HUES64 (cell line): Measurements from ENCODE around the gene ACSS1.

Experiments used
- H3K27ac ChIP-seq: 2 replicates; pipeline ENCODE4 v1.7.0; 2013; ENCODE audit warnings: low read depth, low read length, inconsistent platforms
- H3K27me3 ChIP-seq: 2 replicates; pipeline ENCODE4 v1.6.1; 2013; ENCODE audit warnings: mild to moderate bottlenecking, low read length; ENCODE audit not compliant: insufficient read depth
- H3K36me3 ChIP-seq: 2 replicates; pipeline ENCODE4 v1.6.1; 2013; ENCODE audit warnings: mild to moderate bottlenecking, low read length; ENCODE audit not compliant: insufficient read depth
- H3K4me1 ChIP-seq: 2 replicates; pipeline ENCODE4 v1.6.1; 2013; ENCODE audit warnings: mild to moderate bottlenecking, low read length, moderate library complexity; ENCODE audit not compliant: insufficient read depth
- H3K4me3 ChIP-seq: 2 replicates; pipeline ENCODE4 v1.5.1; 2013; ENCODE audit warnings: mild to moderate bottlenecking, low read length, moderate library complexity
- H3K9ac ChIP-seq: 2 replicates; pipeline ENCODE4 v1.6.1; 2013; ENCODE audit warnings: mild to moderate bottlenecking, low read depth, low read length
- H3K9me3 ChIP-seq: 2 replicates; pipeline ENCODE4 v1.6.1; 2013; ENCODE audit warnings: low read depth, low read length; ENCODE audit not compliant: insufficient read depth
- WGBS: fragments of 150-250, 120-280 bp; methylation state at CpG from one replicate; pipeline ENCODE4 v1.1.7; 2013; ENCODE audit warnings: missing lambda C conversion rate; 5-methylcytosine and 5-hydroxymethylcytosine counted together

Gene ACSS1

GRCh38 chr20:25076731-25077609, 19.0 kb upstream of the ACSS1 start:
- Histone ChIP-seq H3K4me1 (no peaks in the 10 kb centered on the region), H3K4me3 (peak overlapping the region; percentile 48), H3K36me3 (no peaks in the 10 kb centered on the region), H3K9me3 (no peaks in the 10 kb centered on the region), H3K27ac (no peak overlapping the region), H3K9ac (no peak overlapping the region), H3K27me3 (peaks cover 77% of the 10 kb centered on the region)
- WGBS: 38% methylated on average over 14 of the region's 14 CpGs

GRCh38 chr20:25076201-25076600, 18.3 kb upstream of the ACSS1 start:
- 78% methylated on average over 2 of the region's 2 CpGs for WGBS
- Histone ChIP-seq H3K9me3 (no peaks in the 10 kb centered on the region), H3K36me3 (no peaks in the 10 kb centered on the region), H3K4me1 (no peaks in the 10 kb centered on the region), H3K4me3 (no peak overlapping the region), H3K27me3 (peaks cover 76% of the 10 kb centered on the region), H3K9ac (no peak overlapping the region), H3K27ac (no peak overlapping the region)

GRCh38 chr20:25073544-25073943, 15.6 kb upstream of the ACSS1 start:
- peaks cover 76% of the 10 kb centered on the region for H3K27me3 ChIP-seq
- H3K4me3 ChIP-seq: no peak overlapping the region
- no peak overlapping the region for H3K27ac ChIP-seq
- no peaks in the 10 kb centered on the region for H3K4me1 ChIP-seq
- H3K9me3 ChIP-seq: no peaks in the 10 kb centered on the region
- H3K36me3 ChIP-seq: no peaks in the 10 kb centered on the region
- WGBS: 84% methylated on average over 9 of the region's 9 CpGs
- no peak overlapping the region for H3K9ac ChIP-seq

- H3K27me3 ChIP-seq: peaks cover 71% of the 10 kb centered on the region
- H3K36me3 ChIP-seq: no peaks in the 10 kb centered on the region
- WGBS: 57% methylated on average over 6 of the region's 7 CpGs
- no peaks in the 10 kb centered on the region for H3K4me1 ChIP-seq
- H3K4me3 ChIP-seq: no peak overlapping the region
- H3K9me3 ChIP-seq: no peaks in the 10 kb centered on the region
- no peak overlapping the region for H3K27ac ChIP-seq
- H3K9ac ChIP-seq: no peak overlapping the region
Observed at GRCh38 chr20:25072226-25072811, 14.4 kb upstream of the ACSS1 start.

- Histone ChIP-seq H3K27ac (no peak overlapping the region), H3K36me3 (no peaks in the 10 kb centered on the region), H3K9me3 (no peaks in the 10 kb centered on the region), H3K27me3 (peaks cover 66% of the 10 kb centered on the region), H3K4me3 (no peak overlapping the region), H3K9ac (no peak overlapping the region), H3K4me1 (no peaks in the 10 kb centered on the region)
- WGBS: 31% methylated on average over 4 of the region's 4 CpGs
Observed at GRCh38 chr20:25071734-25072133, 13.8 kb upstream of the ACSS1 start.

- Histone ChIP-seq H3K9ac (no peak overlapping the region), H3K36me3 (no peaks in the 10 kb centered on the region), H3K27me3 (peaks cover 65% of the 10 kb centered on the region), H3K27ac (no peak overlapping the region), H3K9me3 (no peaks in the 10 kb centered on the region), H3K4me3 (no peak overlapping the region), H3K4me1 (no peaks in the 10 kb centered on the region)
- WGBS: 74% methylated on average over 5 of the region's 5 CpGs
Observed at GRCh38 chr20:25070821-25071473, 13.0 kb upstream of the ACSS1 start.

- no peaks in the 10 kb centered on the region for H3K4me1 ChIP-seq
- WGBS: 92% methylated on average over 18 of the region's 18 CpGs
- no peak overlapping the region for H3K4me3 ChIP-seq
- H3K27ac ChIP-seq: no peak overlapping the region
- H3K36me3 ChIP-seq: no peaks in the 10 kb centered on the region
- no peak overlapping the region for H3K9ac ChIP-seq
- H3K9me3 ChIP-seq: no peaks in the 10 kb centered on the region
- H3K27me3 ChIP-seq: peaks cover 82% of the 10 kb centered on the region
Observed at GRCh38 chr20:25067102-25067987, 9.4 kb upstream of the ACSS1 start.

GRCh38 chr20:25066386-25066785, 8.4 kb upstream of the ACSS1 start:
- WGBS: 55% methylated on average over 6 of the region's 6 CpGs
- no peaks in the 10 kb centered on the region for H3K36me3 ChIP-seq

GRCh38 chr20:25065625-25066338, 7.8 kb upstream of the ACSS1 start:
- H3K27ac ChIP-seq: no peak overlapping the region

More at GRCh38 chr20:25066386-25066785, 8.4 kb upstream of the ACSS1 start:
- Histone ChIP-seq H3K27ac (no peak overlapping the region), H3K9ac (no peak overlapping the region), H3K9me3 (no peaks in the 10 kb centered on the region), H3K4me1 (no peaks in the 10 kb centered on the region), H3K27me3 (peaks cover 83% of the 10 kb centered on the region), H3K4me3 (no peak overlapping the region)

GRCh38 chr20:25065072-25065624, 7.2 kb upstream of the ACSS1 start:
- H3K36me3 ChIP-seq: no peaks in the 10 kb centered on the region
- no peak overlapping the region for H3K27ac ChIP-seq
- no peaks in the 10 kb centered on the region for H3K4me1 ChIP-seq
- WGBS: 89% methylated on average over 9 of the region's 9 CpGs
- no peak overlapping the region for H3K4me3 ChIP-seq
- H3K27me3 ChIP-seq: peaks cover 83% of the 10 kb centered on the region
- no peak overlapping the region for H3K9ac ChIP-seq
- no peaks in the 10 kb centered on the region for H3K9me3 ChIP-seq

More at GRCh38 chr20:25065625-25066338, 7.8 kb upstream of the ACSS1 start:
- Histone ChIP-seq H3K36me3 (no peaks in the 10 kb centered on the region), H3K4me1 (no peaks in the 10 kb centered on the region), H3K4me3 (no peak overlapping the region), H3K27me3 (peaks cover 83% of the 10 kb centered on the region), H3K9ac (no peak overlapping the region), H3K9me3 (no peaks in the 10 kb centered on the region)
- 47% methylated on average over 9 of the region's 9 CpGs for WGBS
